Measurements from ENCODE around the gene SERINC3. TPM values are rescaled to one million over a fixed set of nuclear protein-coding genes. Genes with fewer than 3 reads are reported as not detected.

The SERINC3 gene
- total RNA-seq, 2 experiments from 2014 or later: 39.5 to 40.2 TPM

- Mint-ChIP-seq H3K4me1 (ENCODE audit: low read depth) (no peaks in the 10 kb centered on the region), H3K4me3 (no peak overlapping the region), H3K27ac (no peak overlapping the region), H3K27me3 (no peaks in the 10 kb centered on the region), H3K36me3 (ENCODE audit: low read depth) (no peaks in the 10 kb centered on the region), H3K9me3 (no peaks in the 10 kb centered on the region)
- H3K4me3 ChIP-seq (ENCODE audit: low read length): no peak overlapping the region
- no peaks in the 10 kb centered on the region for H3K9me3 ChIP-seq (ENCODE audit: control insufficient read depth in 1 of 2, insufficient read depth in 1 of 2, low read length in 2 of 2)
- H3K36me3 ChIP-seq (ENCODE audit: insufficient read depth, low read length): no peaks in the 10 kb centered on the region
- CTCF ChIA-PET: no interaction called here
- POLR2A ChIA-PET: no interaction called here
- DNase-seq (peak in 4 of 14 experiments; percentile 6 to 45 (median 44)), ATAC-seq (ENCODE audit: poor library complexity) (peak; percentile 37)
- no peak for TF ChIP-seq CTCF (IDR thresholded peaks at IDR 0.05)
- H3K27me3 ChIP-seq (ENCODE audit: control insufficient read depth in 1 of 2, insufficient read depth in 2 of 2, low read length in 2 of 2): no peaks in the 10 kb centered on the region
- H3K4me1 ChIP-seq (ENCODE audit: insufficient read depth, low read length): peaks cover 21% of the 10 kb centered on the region
- H3K27ac ChIP-seq (ENCODE audit: low read depth in 1 of 2, low read length in 2 of 2): peak overlapping the region in 1 of 2 donors; percentile 17
- intact Hi-C loops (cut with DNase I, micrococcal nuclease): loop anchor here in 1 of 2 experiments (5.0 kb wide), 1 partner anchor 79 kb away; no protein-coding TSS in a partner anchor
These were observed 11.1 kb upstream of the SERINC3 start for GRCh38 chr20:44532981-44533331.

- no peak for DNase-seq
- intact Hi-C loops (cut with DNase I, micrococcal nuclease): loop anchor here in 1 of 2 experiments (5.0 kb wide), 1 partner anchor 80 kb away; no protein-coding TSS in a partner anchor
These were observed 10.6 kb upstream of the SERINC3 start for GRCh38 chr20:44532259-44532980.

GRCh38 chr20:44528309-44528708, 6.4 kb upstream of the SERINC3 start:
- CTCF ChIA-PET: no interaction called here
- no peaks in the 10 kb centered on the region for H3K36me3 ChIP-seq (ENCODE audit: insufficient read depth, low read length)
- Mint-ChIP-seq H3K27me3 (no peaks in the 10 kb centered on the region), H3K36me3 (ENCODE audit: low read depth) (no peaks in the 10 kb centered on the region), H3K4me1 (ENCODE audit: low read depth) (peaks cover under 1% of the 10 kb centered on the region), H3K27ac (no peak overlapping the region), H3K4me3 (no peak overlapping the region), H3K9me3 (no peaks in the 10 kb centered on the region)
- no peak for DNase-seq
- no peaks in the 10 kb centered on the region for H3K27me3 ChIP-seq (ENCODE audit: control insufficient read depth in 1 of 2, insufficient read depth in 2 of 2, low read length in 2 of 2)
- H3K27ac ChIP-seq (ENCODE audit: low read depth in 1 of 2, low read length in 2 of 2): no peak overlapping the region
- no peak for TF ChIP-seq CTCF (IDR thresholded peaks at IDR 0.05)
- H3K9me3 ChIP-seq (ENCODE audit: control insufficient read depth in 1 of 2, insufficient read depth in 1 of 2, low read length in 2 of 2): no peaks in the 10 kb centered on the region
- POLR2A ChIA-PET: no interaction called here
- no peak overlapping the region for H3K4me3 ChIP-seq (ENCODE audit: low read length)
- no peak for ATAC-seq (ENCODE audit: poor library complexity)
- intact Hi-C loops (cut with DNase I, micrococcal nuclease): loop anchor here (10.0 kb wide), 2 partner anchors 314 to 356 kb away; partner anchors contain the start of genes OSER1 (in 1 of the 2) and YWHAB (in 1 of the 2)
- H3K4me1 ChIP-seq (ENCODE audit: insufficient read depth, low read length): peaks cover 21% of the 10 kb centered on the region

More at GRCh38 chr20:44532259-44532980, 10.6 kb upstream of the SERINC3 start:
- H3K4me3 Mint-ChIP-seq: no peak overlapping the region
- no peaks in the 10 kb centered on the region for H3K36me3 Mint-ChIP-seq (ENCODE audit: low read depth)
- Histone ChIP-seq H3K36me3 (ENCODE audit: insufficient read depth, low read length) (no peaks in the 10 kb centered on the region), H3K9me3 (ENCODE audit: control insufficient read depth in 1 of 2, insufficient read depth in 1 of 2, low read length in 2 of 2) (no peaks in the 10 kb centered on the region), H3K4me3 (ENCODE audit: low read length) (peak overlapping the region; percentile 70), H3K27me3 (ENCODE audit: control insufficient read depth in 1 of 2, insufficient read depth in 2 of 2, low read length in 2 of 2) (no peaks in the 10 kb centered on the region), H3K4me1 (ENCODE audit: insufficient read depth, low read length) (peaks cover 21% of the 10 kb centered on the region), H3K27ac (ENCODE audit: low read depth in 1 of 2, low read length in 2 of 2) (peak overlapping the region in 1 of 2 donors; percentile 17)
- peak; percentile 23 for ATAC-seq (ENCODE audit: poor library complexity)
- ChIA-PET POLR2A (interaction anchor here (1.7 kb wide), 1 partner anchor 11 kb away, joined by 8 read pairs; the partner anchor contains the start of gene SERINC3), CTCF (interaction anchor here (1.3 kb wide), 1 partner anchor 11 kb away, joined by 7 read pairs; the partner anchor contains the start of gene SERINC3)
- no peaks in the 10 kb centered on the region for H3K27me3 Mint-ChIP-seq
- no peaks in the 10 kb centered on the region for H3K4me1 Mint-ChIP-seq (ENCODE audit: low read depth)
- H3K27ac Mint-ChIP-seq: no peak overlapping the region
- H3K9me3 Mint-ChIP-seq: no peaks in the 10 kb centered on the region
- no peak for TF ChIP-seq CTCF (IDR thresholded peaks at IDR 0.05)
